Fibroblast of upper back skin (primary cell): Measurements from ENCODE around the gene EVI5L.
A peak's percentile ranks its signal among the peaks of the same experiment; 100 is the strongest.
"Not testable (repeated sequence)": the region's sequence is repeated elsewhere in the genome, so short reads cannot be mapped to it uniquely, and the experiment has no call there.

Experiments
- DNase-seq: peaks from one replicate; pipeline ENCODE4 v3.0.0-alpha.2; 2013

Gene EVI5L

GRCh38 chr19:7848779-7849457, 18.9 kb downstream of the EVI5L start:
- no peak for DNase-seq

GRCh38 chr19:7849631-7849999, 19.6 kb downstream of the EVI5L start:
- DNase-seq: no peak

DNA sequence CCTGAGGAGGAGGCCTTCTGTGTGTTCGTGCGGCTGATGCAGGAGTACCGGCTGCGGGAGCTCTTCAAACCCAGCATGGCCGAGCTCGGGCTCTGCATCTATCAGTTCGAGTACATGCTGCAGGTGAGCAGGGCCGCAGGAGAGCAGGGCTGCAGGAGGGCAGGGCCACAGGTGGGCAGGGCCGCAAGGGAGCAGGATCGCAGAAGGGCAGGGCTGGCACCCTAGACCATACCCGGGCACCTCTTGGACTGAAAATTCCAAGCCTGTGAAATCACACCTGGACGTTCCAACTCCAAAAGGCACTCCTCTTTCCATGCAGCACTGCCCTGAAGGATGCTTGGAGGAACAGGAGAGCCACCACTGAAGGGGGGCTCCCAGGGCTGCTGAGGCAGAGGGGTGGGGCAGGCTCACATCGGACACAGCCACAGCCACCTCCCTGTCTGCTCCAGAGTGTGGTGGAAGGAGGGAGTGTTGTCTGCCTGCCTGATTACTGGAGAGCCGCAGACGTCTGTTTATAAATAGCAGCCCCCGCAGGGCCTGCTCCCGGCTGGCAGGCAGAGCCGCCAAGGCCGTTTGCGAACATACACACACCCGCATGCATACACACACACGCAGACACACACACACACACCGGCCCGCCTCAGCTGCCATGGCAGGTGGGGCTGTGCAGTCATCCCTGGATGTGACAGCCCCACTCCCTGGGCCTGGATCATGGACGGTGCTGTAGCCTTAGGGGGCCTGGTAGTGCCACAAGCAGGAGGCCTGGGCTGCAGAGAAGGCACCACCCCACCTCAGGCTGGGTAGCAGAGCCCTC, 20.2 kb downstream of the EVI5L start:
- no peak for DNase-seq

DNA sequence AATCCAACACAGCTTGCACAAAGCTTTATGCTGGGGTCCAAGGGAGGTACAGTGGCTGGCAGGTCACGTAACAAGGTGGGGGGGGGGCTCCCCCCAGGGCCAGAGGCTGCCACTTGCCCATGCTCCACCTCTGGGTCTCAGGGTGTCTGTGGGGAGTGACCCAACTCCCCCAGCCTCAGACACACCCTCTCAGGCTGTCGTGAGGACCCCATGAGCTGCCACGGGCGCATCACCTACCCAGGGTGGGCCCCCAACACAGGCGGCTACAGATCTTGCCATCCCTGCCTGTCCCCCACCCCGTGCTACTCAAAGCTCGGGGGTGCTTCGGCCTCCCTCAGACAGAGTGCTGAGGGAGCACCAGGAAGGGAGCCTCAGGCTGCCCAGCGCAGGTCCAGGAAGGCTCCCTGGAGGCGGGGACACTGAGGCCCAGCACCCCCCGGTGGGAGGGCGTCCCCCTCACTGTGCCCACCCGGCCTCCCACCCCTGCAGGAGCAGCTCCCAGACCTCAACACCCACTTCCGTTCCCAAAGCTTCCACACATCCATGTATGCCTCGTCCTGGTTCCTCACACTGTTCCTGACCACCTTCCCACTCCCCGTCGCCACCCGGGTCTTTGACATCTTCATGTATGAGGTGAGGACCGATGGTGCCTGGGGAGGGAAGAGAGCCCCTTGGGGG, 21.1 kb downstream of the EVI5L start:
- DNase-seq: no peak

DNA sequence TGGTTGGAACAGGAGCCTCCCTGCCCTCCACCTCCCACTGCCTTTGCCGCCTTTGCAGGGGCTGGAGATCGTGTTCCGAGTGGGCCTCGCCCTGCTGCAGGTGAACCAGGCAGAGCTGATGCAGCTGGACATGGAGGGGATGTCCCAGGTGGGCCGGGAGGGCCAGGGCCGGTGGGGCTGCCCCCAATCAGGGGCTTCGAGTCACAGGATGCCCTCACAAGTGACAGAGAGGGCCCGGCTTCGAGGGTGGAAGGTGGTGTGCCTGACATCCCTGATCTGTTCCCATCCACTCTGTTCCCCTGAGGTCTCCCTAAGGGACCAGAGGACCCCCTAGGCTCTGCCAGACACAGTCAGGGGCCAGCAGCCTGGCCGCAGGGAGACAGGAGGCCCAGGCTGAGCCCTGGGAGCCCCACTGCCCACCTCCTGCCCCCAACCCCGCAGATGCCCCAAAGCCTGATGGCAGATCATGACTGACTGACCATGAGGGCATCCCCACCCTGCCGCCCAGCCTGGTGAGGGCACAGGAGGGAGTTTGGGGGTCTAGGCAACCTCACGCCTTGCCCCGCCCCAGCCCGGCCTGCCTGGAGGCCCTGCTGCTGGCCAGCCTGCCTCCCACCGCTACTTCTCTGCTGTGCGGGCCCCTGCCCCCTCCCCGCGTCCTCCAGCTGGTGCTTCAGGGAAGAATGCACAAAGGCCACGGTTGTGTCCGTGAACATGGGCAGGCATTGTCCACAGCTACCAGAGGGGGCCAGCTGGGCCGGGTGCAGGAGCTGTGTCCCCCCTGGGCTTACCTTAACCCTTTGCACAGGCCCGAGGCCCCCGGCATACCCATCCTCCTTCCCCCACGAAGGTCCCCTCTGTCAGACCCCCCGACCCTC, 21.8 kb downstream of the EVI5L start:
- no peak for DNase-seq

DNA sequence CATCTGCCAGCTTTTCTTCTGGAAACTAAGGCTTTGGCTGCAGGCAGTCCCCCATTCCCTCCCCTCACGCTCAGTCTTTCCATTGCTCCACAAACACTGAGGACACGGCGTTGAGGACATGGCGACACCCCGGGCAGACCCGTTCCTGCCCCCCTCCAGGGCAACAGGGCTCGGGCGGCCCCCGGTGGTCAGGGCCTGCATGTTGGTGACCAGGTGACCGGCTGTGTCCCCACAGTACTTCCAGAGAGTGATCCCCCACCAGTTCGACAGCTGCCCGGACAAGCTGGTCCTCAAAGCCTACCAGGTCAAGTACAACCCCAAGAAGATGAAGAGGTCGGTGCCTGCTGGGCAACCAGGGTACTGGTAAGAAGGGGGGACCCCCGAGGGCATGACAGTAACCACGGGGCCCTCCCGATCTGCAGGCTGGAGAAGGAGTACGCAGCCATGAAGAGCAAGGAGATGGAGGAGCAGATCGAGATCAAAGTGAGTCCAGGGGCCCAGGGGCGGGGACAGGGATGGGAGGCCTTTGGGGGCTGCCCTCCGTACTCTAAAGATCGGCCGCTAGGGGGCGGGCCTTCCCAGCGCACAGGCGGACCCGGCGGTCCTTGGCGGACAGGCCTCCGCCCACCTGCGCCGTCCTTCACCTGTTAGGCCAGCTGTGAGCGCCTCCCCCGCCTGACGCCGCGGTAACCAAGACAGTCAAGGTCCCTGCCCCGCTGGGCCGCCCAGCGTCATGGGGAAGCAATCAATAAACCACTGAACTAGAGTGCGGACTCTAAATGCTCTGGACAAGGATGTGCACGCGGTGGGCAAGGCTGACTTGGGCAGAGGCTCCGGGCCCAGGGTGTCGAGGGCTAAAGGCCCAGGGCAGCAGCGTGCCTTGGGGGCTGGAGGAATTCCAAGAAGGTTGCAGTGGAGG, 23.1 kb downstream of the EVI5L start:
- DNase-seq: peak; percentile 44

GRCh38 chr19:7853770-7854128, 23.7 kb downstream of the EVI5L start:
- no peak for DNase-seq

GRCh38 chr19:7855426-7856108, 25.5 kb downstream of the EVI5L start:
- no peak for DNase-seq

- no peak for DNase-seq
Observed at GRCh38 chr19:7856109-7856591, 26.1 kb downstream of the EVI5L start.

GRCh38 chr19:7856679-7857663, 27.0 kb downstream of the EVI5L start:
- no peak for DNase-seq

- no peak for DNase-seq
Observed at GRCh38 chr19:7857727-7858108, 27.7 kb downstream of the EVI5L start.

DNA sequence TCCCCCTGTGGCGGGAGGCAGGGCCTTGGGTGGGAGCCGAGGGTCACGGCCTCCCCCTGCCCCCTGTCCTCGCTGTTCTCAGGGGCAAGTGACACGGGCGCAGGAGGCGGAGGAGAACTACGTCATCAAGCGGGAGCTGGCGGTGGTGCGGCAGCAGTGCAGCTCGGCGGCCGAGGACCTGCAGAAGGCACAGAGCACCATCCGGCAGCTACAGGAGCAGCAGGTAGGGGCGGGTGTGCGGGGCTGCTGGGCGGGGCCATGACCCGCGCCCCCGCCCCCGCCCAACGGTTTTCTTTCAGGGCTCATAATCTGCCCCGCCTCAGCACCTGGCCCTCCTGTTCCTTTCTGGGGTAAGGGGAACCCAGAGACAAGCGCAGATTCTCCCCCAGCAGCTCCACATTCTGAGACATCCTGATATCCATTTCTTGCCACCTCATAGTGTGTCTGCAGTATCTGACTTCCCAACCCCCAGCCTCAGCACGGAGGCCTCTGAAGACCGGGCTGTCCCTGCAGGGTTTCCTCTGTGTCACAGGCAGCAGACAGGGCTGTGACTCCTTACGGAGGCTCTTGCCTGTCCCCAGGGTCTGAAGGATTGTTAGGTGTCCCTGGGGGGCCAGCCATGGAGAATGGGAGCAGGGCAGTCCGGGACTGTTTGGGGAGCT, 28.2 kb downstream of the EVI5L start:
- no peak for DNase-seq

DNA sequence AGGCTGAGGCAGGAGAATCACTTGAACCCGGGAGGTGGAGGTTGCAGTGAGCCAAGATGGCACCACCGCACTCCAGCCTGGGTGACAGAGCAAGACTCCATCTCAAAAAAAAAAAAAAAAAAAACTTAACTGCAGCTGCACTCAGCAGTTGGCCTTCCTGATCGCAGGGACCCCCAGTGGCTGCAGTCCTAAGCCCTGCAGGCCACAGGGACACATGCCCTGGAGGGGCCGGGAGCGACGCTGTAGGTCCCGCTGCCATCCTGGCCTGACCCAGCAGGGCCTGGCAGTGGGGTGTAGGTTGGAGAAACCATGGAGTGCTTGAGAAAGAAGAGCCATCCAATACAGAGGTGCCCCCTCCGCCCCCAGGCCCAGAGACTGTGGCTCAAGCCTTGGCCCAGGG, 29.1 kb downstream of the EVI5L start:
- DNase-seq: not testable (repeated sequence)

DNA sequence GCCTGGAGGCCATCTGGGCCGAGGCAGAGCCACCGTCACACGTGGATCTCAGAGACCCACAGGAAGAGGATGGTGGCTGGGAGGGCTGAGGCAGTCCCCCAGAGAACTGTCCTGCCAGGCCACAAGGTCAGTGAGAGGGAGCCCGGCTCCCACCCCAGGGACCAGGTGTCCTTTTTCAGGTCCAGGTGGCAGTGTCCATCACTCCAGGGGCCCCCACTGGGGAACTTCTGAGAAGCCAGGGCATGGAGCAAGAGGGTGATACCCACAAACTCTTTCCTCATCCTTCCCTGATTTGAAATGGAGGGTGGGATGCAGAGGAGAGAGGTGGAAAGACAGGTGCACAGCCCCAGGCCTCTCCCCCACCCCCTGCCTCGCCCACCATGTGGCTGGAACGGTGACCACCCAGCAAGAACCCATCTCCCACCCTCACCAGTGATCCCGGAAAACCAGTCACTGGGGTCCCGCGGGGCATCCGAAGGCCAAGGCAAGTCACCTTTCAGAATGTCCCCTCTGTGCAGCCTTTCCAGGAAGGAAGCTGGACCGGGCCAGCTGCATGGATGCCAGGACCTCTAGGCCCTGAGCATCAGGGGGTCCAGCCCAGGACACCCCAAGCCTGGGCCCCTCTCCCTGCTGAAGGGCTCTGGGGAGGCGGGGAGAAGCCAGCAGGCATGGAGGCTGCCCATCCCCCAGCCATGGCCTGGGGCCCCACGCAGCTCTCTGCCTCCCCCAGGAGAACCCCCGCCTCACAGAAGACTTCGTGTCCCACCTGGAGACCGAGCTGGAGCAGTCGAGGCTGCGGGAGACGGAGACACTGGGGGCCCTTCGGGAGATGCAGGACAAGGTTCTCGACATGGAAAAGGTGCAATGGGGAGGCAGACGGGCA, 30.1 kb downstream of the EVI5L start:
- no peak for DNase-seq

DNA sequence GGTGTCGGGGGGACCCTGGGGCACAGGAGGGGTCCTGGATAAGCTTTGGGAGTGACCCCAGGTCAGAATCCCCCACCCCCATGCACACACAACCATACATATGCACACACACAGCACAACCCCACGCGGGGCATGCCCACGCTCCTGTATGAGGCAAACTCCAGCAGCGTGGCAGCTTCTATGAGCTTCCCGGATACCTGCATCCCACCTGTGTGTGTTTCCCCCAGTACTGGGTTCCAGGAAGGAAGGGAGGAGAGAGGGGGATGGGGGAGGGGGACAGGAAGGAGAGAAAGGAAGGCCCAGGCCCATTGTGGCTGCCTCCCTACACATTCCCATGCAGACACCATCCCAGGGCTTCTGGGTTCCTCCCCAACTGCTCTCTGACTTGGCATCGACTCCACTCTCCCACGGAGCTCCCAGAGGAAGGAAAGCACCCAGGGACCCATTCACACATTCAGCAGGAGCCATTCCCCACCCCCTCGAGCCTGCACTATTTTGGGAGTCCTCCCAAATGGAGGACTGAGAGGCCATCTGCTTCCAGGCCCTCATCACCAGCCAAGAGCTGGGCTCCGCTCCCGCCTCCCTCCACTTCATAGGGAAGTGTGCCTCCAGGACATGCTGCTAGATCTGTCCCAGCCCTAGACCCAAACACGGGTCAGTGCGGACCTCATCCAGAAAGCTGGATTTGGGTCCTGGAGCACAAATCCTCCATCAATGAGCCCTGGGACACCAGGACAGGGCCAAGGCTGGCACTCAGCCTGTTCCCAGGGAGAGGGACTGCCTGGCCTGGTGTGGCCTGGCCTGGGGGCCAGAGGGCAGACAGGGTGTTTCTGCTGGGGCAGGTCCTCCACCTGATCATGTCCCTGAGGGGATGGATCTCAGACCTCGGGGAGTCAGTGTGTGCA, 30.9 kb downstream of the EVI5L start:
- DNase-seq: no peak

- no peak for DNase-seq
Observed at GRCh38 chr19:7861619-7862412, 31.8 kb downstream of the EVI5L start.
